K562 (cell line): ENCODE data around the gene CHD6.

Experiments
- POLR2AphosphoS2 ChIP-seq: IDR thresholded peaks from 2 replicates; pipeline ENCODE4 v1.6.1; 2012; ENCODE audit warnings: low read length, improper control_type of control experiment
- RAD51 ChIP-seq: fragments of 450-650 bp; IDR thresholded peaks from 2 replicates; pipeline ENCODE4 v1.7.1; 2016; ENCODE audit warnings: low read depth, mild to moderate bottlenecking, borderline replicate concordance

DNA sequence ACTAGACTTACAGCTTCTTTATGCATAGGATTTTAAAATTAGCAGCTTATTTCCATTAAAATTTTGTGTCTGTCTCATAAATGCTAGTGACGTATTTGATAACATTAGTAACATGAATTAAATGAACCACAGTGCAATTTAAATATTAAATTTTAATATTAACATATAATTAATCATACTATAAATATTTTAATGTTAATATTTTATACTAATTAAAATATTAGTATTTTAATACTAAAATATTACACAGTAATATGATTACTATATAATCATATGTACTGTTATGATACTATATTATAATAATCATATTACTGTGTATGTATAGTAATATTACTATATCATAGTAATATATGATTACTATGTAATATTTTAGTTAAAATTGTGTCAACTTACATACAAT is 73.7 kb downstream of the CHD6 start:
- no peak for TF ChIP-seq POLR2AphosphoS2
- no peak for TF ChIP-seq RAD51
